ENCODE measurements around the gene CD300LG.

The CD300LG gene

DNA sequence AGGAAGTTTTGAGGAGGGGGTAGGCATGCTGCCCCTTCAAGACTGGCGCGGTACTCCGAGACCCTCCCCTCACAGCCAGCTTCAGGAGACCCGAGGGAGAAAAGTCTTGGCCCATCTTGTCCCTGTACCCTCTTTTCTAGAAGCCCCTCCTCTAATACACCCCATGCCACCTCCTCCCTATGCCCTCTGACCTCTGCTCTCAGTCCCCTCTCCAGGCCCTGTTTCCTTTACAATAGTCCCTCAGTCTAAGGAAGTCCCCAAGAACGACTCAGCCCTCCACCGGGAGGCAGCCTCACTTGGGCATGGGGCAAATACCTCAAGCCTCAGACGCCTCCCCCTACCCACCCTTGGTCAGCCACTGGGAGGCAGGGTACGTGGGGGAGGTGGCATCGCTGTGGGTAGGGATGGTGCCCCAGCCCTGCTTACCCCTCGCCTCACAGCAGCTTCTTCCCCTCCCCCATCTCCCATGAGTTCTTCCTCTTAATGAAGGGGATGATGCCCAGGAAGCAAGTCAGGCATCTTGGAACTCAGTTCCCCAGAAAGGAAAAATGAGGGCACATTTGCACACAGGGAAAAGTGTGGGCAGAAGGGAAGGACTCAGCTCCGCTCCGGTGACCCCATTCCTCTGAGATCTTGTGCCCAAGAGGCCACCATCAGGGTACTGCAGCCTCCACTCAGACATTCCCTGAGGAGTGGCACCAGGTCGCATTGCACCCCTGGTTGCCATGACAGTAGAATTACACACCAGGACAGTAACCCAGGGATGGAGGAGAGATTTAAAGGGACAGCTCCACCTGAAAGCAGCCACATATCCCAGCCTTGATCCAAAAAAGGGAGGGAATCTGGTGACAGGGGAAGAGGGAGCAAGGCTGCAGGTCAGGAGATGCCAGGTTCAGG is 54.1 kb downstream of the CD300LG start:
- TF ChIP-seq, protein P1, sequence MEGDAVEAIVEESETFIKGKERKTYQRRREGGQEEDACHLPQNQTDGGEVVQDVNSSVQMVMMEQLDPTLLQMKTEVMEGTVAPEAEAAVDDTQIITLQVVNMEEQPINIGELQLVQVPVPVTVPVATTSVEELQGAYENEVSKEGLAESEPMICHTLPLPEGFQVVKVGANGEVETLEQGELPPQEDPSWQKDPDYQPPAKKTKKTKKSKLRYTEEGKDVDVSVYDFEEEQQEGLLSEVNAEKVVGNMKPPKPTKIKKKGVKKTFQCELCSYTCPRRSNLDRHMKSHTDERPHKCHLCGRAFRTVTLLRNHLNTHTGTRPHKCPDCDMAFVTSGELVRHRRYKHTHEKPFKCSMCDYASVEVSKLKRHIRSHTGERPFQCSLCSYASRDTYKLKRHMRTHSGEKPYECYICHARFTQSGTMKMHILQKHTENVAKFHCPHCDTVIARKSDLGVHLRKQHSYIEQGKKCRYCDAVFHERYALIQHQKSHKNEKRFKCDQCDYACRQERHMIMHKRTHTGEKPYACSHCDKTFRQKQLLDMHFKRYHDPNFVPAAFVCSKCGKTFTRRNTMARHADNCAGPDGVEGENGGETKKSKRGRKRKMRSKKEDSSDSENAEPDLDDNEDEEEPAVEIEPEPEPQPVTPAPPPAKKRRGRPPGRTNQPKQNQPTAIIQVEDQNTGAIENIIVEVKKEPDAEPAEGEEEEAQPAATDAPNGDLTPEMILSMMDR (IDR thresholded peaks at IDR 0.05; ENCODE audit: low read depth, low read length): no peak
- peak overlapping the region; percentile 33 for H3K4me3 ChIP-seq (ENCODE audit: low read depth, low read length)
- in situ Hi-C loops (cut with HindIII; ENCODE audit: low sequenced_read_pairs): no loop called here
- no peak for DNase-seq (ENCODE audit: low read depth, low spot score)

DNA sequence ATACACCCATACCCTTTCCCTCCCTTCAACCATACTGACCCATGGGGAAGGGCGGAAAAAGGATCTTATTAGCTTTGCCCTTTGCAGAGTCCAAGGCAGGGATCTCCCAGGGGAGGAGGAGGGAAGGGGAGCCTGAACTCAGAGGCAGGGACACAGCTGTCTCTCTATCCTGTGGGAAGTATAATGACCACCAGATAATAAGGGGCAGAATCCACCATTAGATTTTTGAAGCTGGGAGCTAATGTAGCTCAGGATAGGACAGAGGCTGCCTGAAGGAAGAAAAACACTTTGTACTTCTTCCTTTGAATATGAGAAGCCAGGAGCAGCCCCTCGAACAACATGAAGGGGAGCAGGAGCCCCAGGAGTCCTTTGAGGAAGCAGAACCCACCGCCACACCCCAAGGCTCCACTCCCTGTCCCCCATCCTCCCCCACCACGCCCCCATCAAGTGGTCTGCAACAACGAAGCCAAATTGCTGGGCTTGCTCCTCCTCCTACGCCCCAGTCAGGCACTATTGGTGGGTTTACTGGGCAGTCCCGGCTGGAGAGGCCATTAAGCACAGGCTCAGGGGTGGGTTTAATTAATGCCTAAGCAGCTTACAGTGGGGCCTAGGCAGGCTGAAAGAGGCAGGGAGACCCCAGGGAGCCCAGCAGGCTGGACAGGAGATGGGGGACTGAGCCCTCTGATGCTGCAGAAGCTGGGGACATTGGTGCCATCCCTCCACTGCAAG is 55.0 kb downstream of the CD300LG start:
- DNase-seq (ENCODE audit: low read depth, low spot score): no peak
- in situ Hi-C loops (cut with HindIII; ENCODE audit: low sequenced_read_pairs): no loop called here
- no peak overlapping the region for H3K4me3 ChIP-seq (ENCODE audit: low read depth, low read length)
- TF ChIP-seq, protein P1 (IDR thresholded peaks at IDR 0.05; ENCODE audit: low read depth, low read length): no peak

DNA sequence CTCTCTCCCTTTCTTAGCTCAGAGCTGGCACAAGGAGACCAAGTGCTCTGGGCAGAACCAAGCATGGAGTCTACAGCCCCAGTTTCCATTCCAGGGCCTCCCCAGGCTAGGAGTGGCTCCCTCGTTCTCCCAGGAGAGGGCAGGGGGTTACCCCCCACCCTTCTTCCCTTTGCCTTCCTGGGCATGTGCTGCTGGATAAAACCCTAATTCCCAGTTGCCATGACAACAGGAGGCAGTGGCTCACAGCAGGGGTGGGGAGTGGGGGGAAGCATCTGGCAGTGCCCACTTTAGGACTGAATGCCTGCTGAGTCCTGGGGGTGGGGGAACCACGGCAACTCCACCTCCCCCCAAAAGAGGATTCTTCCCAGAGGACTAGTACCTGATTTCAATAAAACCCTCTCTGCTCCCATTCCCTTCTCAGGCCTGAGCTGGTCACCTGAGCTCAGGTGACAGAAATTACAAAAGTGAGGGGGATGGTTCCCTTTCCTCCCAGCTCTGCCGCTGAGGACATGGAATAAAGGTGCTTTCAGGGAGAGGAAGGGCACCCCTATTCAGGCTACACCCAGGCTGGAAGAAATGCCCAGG is 58.5 kb downstream of the CD300LG start:
- TF ChIP-seq, protein P1 (IDR thresholded peaks at IDR 0.05; ENCODE audit: low read depth, low read length): no peak
- in situ Hi-C loops (cut with HindIII; ENCODE audit: low sequenced_read_pairs): no loop called here
- no peak for DNase-seq (ENCODE audit: low read depth, low spot score)
- no peak overlapping the region for H3K4me3 ChIP-seq (ENCODE audit: low read depth, low read length)

DNA sequence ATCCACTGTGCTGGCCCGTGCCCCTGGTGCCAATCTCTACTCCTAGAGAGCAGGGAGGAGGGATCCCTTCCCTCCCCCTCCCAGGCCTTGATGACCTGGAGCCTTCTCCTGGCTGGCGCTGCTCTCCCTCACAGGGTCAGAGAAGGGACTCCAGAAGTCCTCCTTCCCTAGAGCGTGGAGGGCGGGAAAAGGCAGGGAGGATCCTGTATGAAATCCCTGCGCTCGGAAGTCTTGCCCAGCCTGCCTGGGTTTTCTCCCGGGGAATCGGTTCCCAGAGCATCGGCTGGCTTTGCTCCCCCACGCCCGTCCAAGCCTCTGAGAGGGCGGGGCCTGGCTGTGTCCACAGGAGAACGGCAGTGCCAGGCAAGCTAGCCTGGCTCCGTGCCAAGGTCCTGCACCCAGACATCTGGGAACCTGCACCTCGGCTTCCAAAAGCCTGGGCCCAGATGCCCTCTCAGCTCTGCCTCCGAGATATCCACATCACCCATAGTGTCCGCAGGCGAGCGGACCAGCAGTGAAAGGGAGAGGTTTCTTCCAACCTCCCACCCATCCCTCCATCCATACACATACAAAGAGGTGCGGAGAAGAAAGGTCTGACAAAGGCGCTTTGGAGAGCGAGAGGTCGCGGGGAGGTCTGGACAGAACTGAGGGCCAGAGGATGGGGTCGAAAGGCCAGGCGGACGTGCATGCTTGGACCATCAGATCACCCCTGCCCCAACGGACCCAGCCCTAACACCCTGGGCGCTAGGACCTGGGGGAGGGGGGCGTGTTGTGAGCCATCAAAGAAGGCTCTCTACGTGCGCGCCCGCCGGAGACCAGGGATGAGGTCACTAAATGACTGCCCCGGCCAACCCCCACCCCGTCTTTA is 59.2 kb downstream of the CD300LG start:
- in situ Hi-C loops (cut with HindIII; ENCODE audit: low sequenced_read_pairs): no loop called here
- TF ChIP-seq, protein P1 (IDR thresholded peaks at IDR 0.05; ENCODE audit: low read depth, low read length): no peak
- peak; percentile 47 for DNase-seq (ENCODE audit: low read depth, low spot score)
- peak overlapping the region; percentile 61 for H3K4me3 ChIP-seq (ENCODE audit: low read depth, low read length)

DNA sequence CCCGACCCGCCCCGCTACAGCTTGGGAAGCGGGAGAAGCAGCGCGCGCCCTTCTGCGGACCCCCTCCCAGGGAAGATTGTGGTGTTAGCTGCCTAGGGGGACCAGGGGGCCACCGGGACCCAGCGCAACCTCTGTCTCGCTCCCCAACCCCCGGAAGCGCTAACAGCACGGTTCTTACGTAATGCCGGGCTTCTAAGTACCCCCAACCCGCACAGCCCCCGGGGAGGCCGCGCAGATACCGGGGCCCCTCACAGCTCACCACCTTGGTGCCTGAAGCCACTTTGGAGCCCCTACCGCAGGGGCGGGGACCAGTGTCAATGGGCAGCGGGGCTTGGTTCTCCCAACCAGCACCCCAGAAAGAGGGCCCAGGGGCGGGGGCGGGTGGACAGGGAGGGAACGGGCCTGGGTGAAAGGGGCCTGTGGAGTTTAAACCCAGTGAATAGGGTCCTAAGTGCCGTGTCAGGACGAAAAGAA is 60.0 kb downstream of the CD300LG start:
- DNase-seq (ENCODE audit: low read depth, low spot score): no peak
- peak overlapping the region; percentile 61 for H3K4me3 ChIP-seq (ENCODE audit: low read depth, low read length)
- in situ Hi-C loops (cut with HindIII; ENCODE audit: low sequenced_read_pairs): no loop called here
- TF ChIP-seq, protein P1 (IDR thresholded peaks at IDR 0.05; ENCODE audit: low read depth, low read length): no peak
